ENCODE results near the gene KLHDC7B. TPM values are rescaled to one million over a fixed set of nuclear protein-coding genes. Genes with fewer than 3 reads are reported as not detected.

The KLHDC7B gene
- total RNA-seq, 1 experiment from 2014 or later, result not detected

DNA sequence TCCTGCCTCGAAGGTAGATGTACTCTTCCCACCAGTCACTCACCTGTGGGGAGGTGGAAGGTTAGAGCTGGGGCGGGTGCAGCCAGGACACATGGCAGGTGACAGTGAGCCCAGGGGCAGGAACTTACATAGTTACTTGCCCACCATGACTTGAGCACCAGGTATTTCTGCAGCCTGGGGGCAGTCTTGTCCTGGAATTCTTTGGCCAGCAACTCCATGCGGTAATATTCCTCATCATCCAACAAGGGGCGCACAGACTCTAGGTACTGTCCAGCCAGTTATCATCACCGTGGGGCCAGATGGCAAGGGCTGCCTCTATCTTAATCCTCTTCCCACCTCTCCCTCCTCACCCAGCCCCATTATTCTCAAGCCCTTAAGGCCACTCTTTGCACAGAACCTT lies 30.4 kb downstream of the KLHDC7B start:
- POLR2A ChIA-PET (ENCODE audit: unreplicated experiment), result no interaction called here
- TF ChIP-seq, protein P1, sequence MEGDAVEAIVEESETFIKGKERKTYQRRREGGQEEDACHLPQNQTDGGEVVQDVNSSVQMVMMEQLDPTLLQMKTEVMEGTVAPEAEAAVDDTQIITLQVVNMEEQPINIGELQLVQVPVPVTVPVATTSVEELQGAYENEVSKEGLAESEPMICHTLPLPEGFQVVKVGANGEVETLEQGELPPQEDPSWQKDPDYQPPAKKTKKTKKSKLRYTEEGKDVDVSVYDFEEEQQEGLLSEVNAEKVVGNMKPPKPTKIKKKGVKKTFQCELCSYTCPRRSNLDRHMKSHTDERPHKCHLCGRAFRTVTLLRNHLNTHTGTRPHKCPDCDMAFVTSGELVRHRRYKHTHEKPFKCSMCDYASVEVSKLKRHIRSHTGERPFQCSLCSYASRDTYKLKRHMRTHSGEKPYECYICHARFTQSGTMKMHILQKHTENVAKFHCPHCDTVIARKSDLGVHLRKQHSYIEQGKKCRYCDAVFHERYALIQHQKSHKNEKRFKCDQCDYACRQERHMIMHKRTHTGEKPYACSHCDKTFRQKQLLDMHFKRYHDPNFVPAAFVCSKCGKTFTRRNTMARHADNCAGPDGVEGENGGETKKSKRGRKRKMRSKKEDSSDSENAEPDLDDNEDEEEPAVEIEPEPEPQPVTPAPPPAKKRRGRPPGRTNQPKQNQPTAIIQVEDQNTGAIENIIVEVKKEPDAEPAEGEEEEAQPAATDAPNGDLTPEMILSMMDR (conservative IDR thresholded peaks at IDR 0.05; ENCODE audit: low read depth, low read length), result peak; percentile 52
- no peak for TF ChIP-seq EZH2 (IDR thresholded peaks at IDR 0.05; ENCODE audit: low read length, unreplicated experiment)
- CTCF ChIA-PET, result no interaction called here
- H3K36me3 ChIP-seq (ENCODE audit: low read depth, low read length), result no peaks in the 10 kb centered on the region
- intact Hi-C loops (cut with micrococcal nuclease), result loop anchor here (1.0 kb wide), 1 partner anchor 44 kb away; no protein-coding TSS in a partner anchor
- no peaks in the 10 kb centered on the region for H4K20me1 ChIP-seq (ENCODE audit: low read length)
- H3K9me3 ChIP-seq (ENCODE audit: low read length), result no peaks in the 10 kb centered on the region
- no peaks in the 10 kb centered on the region for H3F3A ChIP-seq (ENCODE audit: low read length, unreplicated experiment)
- no peak overlapping the region for H3K4me3 ChIP-seq (ENCODE audit: low read length)
- no TSS peak for BruUV-seq (replicated peaks)
- H3K9me2 ChIP-seq (replicated peaks; ENCODE audit: low read length), result no peaks in the 10 kb centered on the region
- H3K4me1 ChIP-seq (ENCODE audit: insufficient read depth, low read length), result no peaks in the 10 kb centered on the region
- no peak overlapping the region for H2AFZ ChIP-seq (ENCODE audit: low read length)
- peak; percentile 37 for DNase-seq
- peaks cover under 1% of the 10 kb centered on the region for H3K79me2 ChIP-seq (ENCODE audit: low read length)
- no peak overlapping the region for H3K9ac ChIP-seq (ENCODE audit: low read length)
- no peaks in the 10 kb centered on the region for H3K27me3 ChIP-seq (ENCODE audit: low read length)
- no peak overlapping the region for H3K4me2 ChIP-seq (ENCODE audit: low read length)
- no peak overlapping the region for H3K27ac ChIP-seq (ENCODE audit: low read length)
- peak; percentile 64 for ATAC-seq

DNA sequence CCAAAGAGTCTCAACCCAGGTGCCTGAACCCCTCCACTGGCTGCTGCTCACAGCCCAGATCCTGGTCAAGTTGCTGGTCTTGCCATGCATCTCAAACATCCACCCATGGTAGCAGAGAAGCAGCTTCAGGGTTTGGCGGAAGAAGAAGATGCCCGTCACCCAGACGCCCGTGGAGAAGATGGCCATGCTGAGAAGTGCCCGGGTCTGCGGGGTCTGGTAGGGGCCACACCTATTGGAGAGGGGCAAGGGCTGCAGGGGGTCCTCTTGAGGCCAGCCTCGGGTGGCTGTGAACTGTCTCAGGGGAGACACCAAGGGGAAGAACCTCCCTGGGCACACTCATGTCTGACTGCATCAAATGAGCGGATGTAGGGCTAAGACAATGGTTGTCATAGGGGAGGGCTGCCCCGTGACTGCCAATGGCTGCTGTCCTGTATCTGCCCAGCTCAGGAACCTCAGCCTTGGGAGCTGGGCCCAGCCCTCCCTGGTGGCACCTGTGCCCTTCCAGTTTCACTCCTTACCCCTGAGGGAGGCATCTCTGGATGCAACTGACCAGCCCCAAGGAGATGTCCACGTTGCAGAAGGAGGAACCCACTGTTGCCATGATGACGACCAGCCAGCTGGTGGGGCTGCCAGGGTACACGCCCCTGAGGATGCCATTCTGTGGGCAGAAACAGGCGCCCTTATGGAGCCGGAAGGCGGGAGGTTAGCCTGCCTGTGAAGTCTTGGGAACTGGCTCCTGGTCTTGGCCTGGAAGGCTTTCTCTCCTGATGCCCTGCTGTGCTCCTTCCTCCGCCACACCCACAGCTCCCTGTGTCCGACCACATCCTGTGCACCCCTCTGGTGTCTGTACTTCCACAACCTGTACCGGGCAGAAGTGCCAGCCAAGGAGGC lies 31.4 kb downstream of the KLHDC7B start:
- no peak overlapping the region for H3K27ac ChIP-seq (ENCODE audit: low read length)
- ATAC-seq (no peak), DNase-seq (no peak)
- no peak for TF ChIP-seq EZH2phosphoT487 (IDR thresholded peaks at IDR 0.05; ENCODE audit: borderline replicate concordance, low read length)
- TF ChIP-seq, protein P1 (conservative IDR thresholded peaks at IDR 0.05; ENCODE audit: low read depth, low read length), result no peak
- intact Hi-C loops (cut with micrococcal nuclease), result loop anchor here (1.0 kb wide), 1 partner anchor 43 kb away; no protein-coding TSS in a partner anchor
- no peak overlapping the region for H2AFZ ChIP-seq (ENCODE audit: low read length)
- H3K9me3 ChIP-seq (ENCODE audit: low read length), result no peaks in the 10 kb centered on the region
- no TSS peak for BruUV-seq (replicated peaks)
- CTCF ChIA-PET, result no interaction called here
- no peak overlapping the region for H3K4me2 ChIP-seq (ENCODE audit: low read length)
- POLR2A ChIA-PET (ENCODE audit: unreplicated experiment), result no interaction called here
- H3K27me3 ChIP-seq (ENCODE audit: low read length), result no peaks in the 10 kb centered on the region
- peaks cover 5% of the 10 kb centered on the region for H3K4me1 ChIP-seq (ENCODE audit: insufficient read depth, low read length)
- H3K79me2 ChIP-seq (ENCODE audit: low read length), result peaks cover 11% of the 10 kb centered on the region
- H3K36me3 ChIP-seq (ENCODE audit: low read depth, low read length), result no peaks in the 10 kb centered on the region
- H3K4me3 ChIP-seq (ENCODE audit: low read length), result no peak overlapping the region
- H3K9me2 ChIP-seq (replicated peaks; ENCODE audit: low read length), result no peaks in the 10 kb centered on the region
- H3K9ac ChIP-seq (ENCODE audit: low read length), result no peak overlapping the region
- H4K20me1 ChIP-seq (ENCODE audit: low read length), result no peaks in the 10 kb centered on the region
- H3F3A ChIP-seq (ENCODE audit: low read length, unreplicated experiment), result no peaks in the 10 kb centered on the region

DNA sequence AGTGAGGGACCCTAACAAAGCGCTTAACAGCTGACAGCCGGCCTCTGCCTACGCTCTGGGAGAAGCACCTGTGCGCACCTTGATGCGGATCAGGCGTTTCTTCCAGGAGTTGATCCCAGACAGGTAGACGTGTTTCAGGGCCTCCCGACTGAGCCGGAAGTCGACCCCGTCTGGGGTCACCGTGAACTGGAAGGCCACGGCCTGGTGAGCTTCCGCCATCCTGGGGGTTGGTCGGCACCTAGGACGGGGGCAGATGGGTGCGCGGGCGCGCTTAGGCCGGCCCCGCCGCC lies 31.9 kb downstream of the KLHDC7B start:
- no peak overlapping the region for H3K4me2 ChIP-seq (ENCODE audit: low read length)
- H3F3A ChIP-seq (ENCODE audit: low read length, unreplicated experiment), result no peaks in the 10 kb centered on the region
- intact Hi-C loops (cut with micrococcal nuclease), result no loop called here

More for the DNA sequence above, 31.9 kb downstream of the KLHDC7B start:
- DNase-seq (no peak), ATAC-seq (no peak)
- H3K4me3 ChIP-seq (ENCODE audit: low read length), result no peak overlapping the region
- H3K9me2 ChIP-seq (replicated peaks; ENCODE audit: low read length), result no peaks in the 10 kb centered on the region
- H3K9me3 ChIP-seq (ENCODE audit: low read length), result no peaks in the 10 kb centered on the region
- H3K27me3 ChIP-seq (ENCODE audit: low read length), result no peaks in the 10 kb centered on the region
- no peak overlapping the region for H2AFZ ChIP-seq (ENCODE audit: low read length)
- H3K27ac ChIP-seq (ENCODE audit: low read length), result no peak overlapping the region
- no peaks in the 10 kb centered on the region for H3K36me3 ChIP-seq (ENCODE audit: low read depth, low read length)
- H3K79me2 ChIP-seq (ENCODE audit: low read length), result peaks cover 11% of the 10 kb centered on the region
- H3K9ac ChIP-seq (ENCODE audit: low read length), result no peak overlapping the region
- ChIA-PET POLR2A (ENCODE audit: unreplicated experiment) (no interaction called here), CTCF (no interaction called here)
- BruUV-seq (replicated peaks), result no TSS peak
- TF ChIP-seq, protein P1 (conservative IDR thresholded peaks at IDR 0.05; ENCODE audit: low read depth, low read length), result no peak
- no peak for TF ChIP-seq EZH2phosphoT487 (IDR thresholded peaks at IDR 0.05; ENCODE audit: borderline replicate concordance, low read length)
- TF ChIP-seq EZH2 (IDR thresholded peaks at IDR 0.05; ENCODE audit: low read length, unreplicated experiment), result no peak
- peaks cover 5% of the 10 kb centered on the region for H3K4me1 ChIP-seq (ENCODE audit: insufficient read depth, low read length)
- no peaks in the 10 kb centered on the region for H4K20me1 ChIP-seq (ENCODE audit: low read length)
